ENCODE results near the gene CDHR4.
"Not testable (repeated sequence)": the region's sequence is repeated elsewhere in the genome, so short reads cannot be mapped to it uniquely, and the experiment has no call there.

The CDHR4 gene

DNA sequence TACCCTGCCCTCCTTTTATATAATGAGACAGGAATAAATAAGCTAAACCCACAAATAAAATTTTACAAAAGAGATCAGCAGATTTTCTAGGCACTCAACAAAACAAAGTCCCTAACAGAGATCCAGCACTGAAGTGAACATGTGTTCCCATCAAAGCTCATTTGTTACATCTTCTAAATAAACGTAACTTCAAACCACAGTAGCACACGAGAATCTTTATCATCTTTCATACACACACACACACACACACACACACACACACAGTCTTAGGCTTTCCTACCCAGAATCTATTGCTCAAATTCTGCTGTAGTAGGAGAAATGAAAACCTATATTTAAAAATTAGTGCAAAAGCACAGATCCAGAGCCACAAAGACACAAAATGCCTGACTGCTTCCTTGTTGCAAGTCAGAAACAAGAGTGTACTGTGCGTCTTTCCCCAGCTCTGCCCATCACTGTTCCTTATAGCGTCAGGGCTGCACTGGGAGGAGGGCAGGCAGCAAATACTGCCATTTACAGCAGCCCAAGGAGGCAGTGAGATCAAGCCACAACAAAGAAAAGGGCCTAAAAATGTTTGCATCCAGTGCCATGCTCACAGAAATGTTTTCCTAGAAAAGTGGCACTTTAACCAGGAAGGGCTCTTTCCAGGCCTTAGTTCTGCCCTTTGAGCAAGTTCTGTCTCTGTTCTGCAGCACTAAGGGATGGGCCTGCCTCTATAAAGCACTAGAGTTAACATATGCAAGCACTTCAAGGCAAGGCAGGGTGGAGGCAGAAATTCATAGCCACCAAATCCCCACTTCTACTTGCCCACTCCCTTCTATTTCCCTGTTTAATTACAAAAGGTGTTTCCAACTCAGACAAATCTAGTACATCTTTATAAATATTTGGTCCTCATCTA is 19.3 kb downstream of the CDHR4 start:
- DNase-seq: no peak

DNA sequence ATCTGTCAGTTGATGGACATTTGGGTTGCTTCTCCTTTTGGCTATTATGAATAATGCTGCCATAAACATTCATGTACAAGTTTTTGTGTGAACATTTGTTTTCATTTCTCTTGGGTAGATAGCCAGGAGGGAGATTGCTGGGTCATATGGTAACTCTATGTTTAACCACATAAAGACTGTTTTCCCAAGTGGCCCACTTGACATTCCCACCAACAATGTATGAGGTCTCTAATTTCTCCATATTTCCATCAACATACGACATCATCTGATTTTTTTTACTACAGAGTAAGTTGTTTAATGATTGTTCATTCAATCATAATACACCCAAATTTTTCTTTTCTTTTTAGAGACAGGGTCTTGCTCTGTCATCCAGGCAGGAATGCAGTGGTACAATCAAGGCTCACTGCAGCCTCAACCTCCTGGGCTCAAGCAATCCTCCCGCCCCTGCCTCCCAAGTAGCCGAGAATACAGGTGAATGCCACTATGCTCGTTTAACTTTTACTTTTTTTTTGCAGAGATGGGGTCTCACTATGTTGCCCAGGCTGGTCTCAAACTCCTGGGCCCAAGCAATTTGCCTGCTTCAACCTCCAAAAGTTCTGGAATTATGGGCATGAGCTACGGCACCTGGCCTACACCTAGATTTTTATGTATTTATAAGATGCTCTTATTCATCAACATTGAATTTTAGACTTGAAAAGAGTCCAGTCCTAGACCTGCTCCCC is 20.2 kb downstream of the CDHR4 start:
- no peak for DNase-seq

DNA sequence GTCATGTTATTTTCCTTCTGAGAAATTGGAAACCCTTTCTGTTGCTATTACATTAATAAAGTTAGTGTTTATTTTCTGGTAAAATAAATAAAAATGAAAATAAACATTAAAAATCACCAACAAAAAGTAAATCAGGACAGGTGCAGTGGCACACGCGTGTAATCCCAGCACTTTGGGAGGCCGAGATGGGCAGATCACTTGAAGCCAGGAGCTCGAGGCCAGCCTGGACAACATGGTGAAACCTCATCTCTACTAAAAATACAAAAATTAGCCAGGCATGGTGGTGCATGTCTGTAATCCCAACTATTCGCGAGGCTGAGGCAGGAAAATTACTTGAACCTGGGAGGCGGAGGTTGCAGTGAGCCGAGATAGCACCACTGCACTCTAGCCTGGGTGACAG is 23.6 kb downstream of the CDHR4 start:
- DNase-seq: not testable (repeated sequence)

- DNase-seq: no peak
Observed at GRCh38 chr3:49775538-49775937, 24.1 kb downstream of the CDHR4 start.

DNA sequence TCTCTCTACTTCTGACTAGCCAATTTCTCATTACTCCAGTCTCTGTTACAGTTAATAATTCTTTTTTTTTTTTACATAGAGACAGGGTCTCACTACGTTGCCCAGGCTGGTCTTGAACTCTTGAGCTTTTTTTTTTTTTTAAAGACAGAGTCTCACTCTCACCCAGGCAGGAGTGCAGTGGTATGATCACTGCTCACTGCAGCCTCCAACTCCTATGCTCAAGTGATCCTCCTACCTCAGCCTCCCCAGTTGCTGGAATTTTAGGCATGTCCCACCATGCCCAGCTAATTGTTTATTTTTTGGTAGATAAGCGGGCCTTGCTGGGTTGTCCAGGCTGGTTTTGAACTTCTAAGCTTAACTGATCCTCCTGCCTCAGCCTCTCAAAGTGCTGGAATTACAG is 27.0 kb downstream of the CDHR4 start:
- DNase-seq: no peak

DNA sequence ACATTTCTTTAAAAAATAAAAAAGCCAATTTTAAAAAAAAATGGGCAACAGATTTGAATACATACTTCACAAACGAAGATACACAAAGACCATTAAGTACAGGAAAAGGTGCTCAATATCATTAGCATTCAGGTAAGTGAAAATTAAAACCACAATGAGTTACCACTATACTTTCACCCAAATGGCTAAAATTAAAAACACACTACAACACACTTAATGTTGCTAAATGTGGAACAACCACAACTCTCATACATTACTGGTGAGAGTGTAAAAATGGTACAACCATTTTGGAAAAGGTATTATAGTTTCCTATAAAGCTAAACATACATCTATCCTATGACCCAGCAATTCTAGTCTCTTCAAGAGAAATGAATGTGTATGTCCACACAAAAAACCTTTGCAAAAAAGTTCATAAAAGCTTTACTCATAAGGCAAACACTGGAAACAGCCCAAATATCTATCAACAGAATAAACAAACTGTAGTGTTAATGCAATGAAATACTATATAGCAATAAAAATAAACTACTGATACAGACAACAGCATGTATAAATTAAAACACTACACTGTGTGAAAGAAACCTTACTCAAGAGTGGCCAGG is 28.2 kb downstream of the CDHR4 start:
- no peak for DNase-seq

DNA sequence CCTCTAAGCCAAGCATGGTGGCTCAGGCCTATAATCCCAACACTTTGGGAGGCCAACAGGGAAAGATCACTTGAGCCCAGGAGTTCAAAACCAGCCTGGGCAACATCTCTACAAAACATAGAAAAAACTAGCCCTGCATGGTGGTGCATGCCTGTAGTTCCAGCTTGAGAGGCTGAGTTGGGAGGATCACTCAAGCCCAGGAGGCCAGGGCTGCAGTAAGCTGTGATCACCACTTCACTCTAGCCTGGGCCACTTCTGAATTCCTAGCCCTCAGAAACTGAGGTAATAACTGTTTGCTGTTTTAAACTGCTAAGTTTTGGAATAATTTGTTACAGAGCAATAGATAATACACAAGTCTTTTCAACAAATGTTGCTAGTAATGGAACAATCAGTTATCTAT is 29.7 kb downstream of the CDHR4 start:
- DNase-seq: no peak

DNA sequence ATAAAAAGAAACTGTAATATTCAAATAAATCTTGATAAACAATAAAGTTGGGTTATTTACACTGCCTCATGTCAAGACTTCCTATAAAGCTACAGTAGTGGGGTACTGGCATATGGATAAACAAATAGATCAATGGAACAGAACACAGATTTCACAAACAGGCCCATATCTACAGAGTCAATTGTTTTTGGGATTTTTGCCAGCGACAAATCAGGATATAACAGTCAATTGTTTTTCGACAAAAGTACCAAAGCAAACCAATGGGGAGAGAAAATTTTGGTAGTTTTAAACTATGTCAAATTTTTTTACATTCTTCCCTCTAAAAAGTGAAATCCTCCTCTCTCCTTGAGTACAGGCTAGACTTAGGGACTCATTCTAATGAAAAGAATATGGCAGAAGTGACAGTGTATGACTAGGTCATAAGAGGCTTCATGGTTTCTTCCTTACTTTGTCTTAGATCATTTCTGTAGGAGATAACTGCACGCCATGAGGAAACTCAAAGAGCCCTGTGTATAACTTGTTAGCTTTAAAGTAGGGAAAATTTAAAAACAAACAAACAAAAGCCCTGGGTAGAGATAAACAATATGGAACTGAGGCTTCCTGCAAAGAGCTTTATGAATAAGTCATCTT is 30.3 kb downstream of the CDHR4 start:
- DNase-seq: no peak

DNA sequence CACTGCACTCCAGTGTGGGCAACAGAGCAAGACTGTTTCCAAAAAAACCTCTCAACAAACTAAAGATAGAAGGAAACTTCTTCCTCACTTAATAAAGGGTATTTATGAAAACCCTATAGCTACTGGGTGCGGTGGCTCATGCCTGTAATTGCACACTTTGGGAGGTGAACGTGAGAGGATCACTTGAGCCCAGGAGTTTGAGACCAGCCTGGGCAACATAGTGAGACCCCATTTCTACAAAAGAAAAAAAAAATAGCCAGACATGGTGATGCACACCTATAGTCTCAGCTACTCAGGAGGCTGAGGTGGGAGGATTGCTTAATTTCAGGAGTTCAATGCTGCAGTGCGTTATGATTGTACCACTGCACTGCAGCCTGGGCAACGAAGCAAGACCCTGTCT is 35.7 kb downstream of the CDHR4 start:
- no peak for DNase-seq

DNA sequence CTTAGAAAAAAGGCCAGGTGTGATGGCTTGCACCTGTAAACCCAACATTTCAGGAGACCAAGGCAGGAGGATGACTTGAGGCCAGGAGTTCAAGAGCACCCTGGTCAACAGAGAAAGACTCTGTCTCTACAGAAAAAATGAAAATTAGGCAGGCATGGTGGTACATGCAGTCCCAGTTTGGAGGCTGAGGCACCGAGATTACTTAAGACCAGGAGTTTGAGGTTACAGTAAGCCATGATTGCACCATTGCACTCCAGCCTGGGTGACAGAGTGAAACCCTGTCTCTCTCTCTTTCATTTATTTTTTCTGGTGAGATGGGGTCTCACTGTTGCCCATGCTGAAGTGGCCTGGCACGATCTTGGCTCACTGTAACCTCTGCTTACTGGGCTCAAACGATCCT is 38.0 kb downstream of the CDHR4 start:
- peak in 1 of 2 experiments; percentile 14 for DNase-seq

GRCh38 chr3:49759226-49759625 is 40.4 kb downstream of the CDHR4 start:
- no peak for DNase-seq

DNA sequence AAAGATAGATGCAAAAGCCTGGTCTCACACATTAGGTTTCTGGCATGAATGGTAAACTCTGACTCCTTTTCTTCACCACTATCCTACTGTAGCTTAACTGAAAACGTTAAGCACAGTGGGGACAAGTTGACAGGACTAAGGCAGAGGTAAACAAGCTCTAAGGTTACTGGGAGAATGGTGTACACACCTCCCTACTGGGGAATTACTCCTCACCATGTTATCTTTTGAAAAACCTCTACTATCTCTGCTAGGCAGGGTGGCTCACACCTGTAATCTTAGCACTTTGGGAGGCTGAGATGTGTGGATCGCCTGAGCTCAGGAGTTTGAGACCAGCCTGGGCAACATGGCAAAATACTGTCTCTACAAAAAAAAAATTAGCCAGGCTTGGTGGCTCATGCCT is 42.5 kb downstream of the CDHR4 start:
- DNase-seq: no peak

- DNase-seq: no peak
Observed at GRCh38 chr3:49756036-49756435, 43.6 kb downstream of the CDHR4 start.

- no peak for DNase-seq
Observed at GRCh38 chr3:49754536-49754935, 45.1 kb downstream of the CDHR4 start.

DNA sequence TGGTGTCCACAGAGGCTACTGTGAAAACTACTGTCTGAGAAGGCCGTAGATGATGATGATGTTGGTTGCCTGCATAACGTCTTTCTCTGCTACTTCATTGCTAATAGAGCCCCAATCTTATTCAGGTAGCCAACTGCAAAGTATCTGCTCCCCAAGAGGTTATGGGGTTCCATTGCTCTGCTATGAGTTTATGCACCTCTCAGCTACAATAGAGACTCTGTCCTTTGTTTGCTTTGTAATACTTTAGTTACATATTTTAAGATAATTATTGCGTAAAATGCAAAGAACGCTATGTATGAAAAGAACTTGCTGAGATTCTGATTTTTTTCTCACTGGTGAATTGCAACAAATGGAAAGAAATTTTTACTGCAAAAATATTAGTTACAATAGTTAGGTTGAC is 48.2 kb downstream of the CDHR4 start:
- no peak for DNase-seq

DNA sequence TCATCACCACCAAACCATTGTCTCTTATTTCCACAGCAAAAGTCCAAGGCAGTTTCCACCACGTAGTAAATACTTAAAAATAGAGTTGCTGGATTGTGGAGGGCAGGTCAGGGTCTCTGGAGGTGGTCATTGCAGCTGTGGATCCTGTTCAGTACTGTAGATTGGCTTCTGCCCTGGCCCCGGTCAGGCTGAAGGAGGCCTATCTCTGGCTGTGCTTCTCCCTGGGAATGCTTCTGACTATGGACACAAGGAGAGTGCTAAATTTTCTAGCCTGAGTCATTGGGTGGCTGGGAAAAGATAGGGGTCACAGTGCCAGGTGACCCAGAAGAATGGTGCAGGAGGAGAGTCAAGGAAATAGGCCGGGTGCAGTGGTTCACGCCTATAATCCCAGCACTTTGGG is 49.6 kb downstream of the CDHR4 start:
- no peak for DNase-seq

DNA sequence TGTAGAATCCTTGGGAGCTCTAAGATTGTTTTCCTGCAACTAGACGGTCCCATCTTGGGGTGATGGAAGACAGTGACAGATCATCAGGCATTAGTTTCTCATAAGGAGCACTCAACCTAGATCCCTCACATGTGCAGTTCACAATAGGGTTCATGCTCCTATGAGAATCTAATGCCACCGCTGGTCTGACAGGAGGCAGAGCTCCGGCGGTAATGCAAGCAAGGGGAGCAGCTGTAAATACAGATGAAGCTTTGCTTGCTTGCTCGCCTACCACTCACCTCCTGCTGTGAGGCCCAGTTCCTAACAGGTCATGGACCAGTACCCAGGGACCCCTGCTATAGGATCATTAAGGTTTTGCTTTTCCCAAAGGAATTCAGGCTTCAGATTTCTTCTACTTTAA is 50.8 kb downstream of the CDHR4 start:
- not testable (repeated sequence) for DNase-seq

- DNase-seq: no peak
Observed at GRCh38 chr3:49747792-49748480, 51.7 kb downstream of the CDHR4 start.

DNA sequence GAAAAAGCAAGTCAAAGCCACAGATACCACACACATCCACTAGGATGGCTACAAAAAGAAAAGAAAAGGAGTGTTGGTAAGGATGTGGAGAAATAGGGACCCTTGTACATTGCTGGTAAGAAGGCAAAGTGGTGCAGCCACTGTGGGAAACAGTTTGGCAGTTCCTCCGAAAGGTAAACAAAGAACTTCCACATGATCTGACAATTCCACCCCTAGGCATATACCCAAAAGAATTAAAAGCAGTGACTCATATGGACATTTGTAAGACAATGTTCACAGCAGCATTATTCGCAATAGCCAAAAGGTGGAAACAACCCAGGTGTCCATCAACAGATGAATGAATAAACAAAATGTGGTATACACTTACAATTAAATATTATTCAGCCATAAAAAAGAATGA is 53.7 kb downstream of the CDHR4 start:
- DNase-seq: no peak
